HEK293 (cell line): ENCODE data around the gene FAM221A.
A peak's percentile ranks its signal among the peaks of the same experiment; 100 is the strongest.
"Not testable (repeated sequence)": the region's sequence is repeated elsewhere in the genome, so short reads cannot be mapped to it uniquely, and the experiment has no call there.

Source experiments
- CTCF ChIA-PET: fragments of 350-600 bp; formaldehyde crosslinking; extraction: SDS; loops from one replicate; lab custom pipeline; 2021; ENCODE audit warnings: antibody characterized with exemption; lab: Yijun Ruan, JAX
- POLR2A ChIA-PET: fragments of 300-600 bp; formaldehyde crosslinking; extraction: SDS; loops from one replicate; lab custom pipeline; 2020; ENCODE audit warnings: antibody characterized with exemption, inconsistent platforms; lab: Yijun Ruan, JAX
- H3K27ac ChIP-seq: fragments of 200-500 bp; sonication (Bioruptor generic); 2 replicates; pipeline ENCODE4 v1.5.1; 2014; ENCODE audit warnings: low read depth, low read length, control low read depth, inconsistent platforms; ENCODE audit errors: extremely low read depth
- H3K36me3 ChIP-seq, 2 experiments: fragments of 200-500 bp in 1 of 2; sonication (Bioruptor generic) in 1 of 2; 1 replicate in 1 of 2; 2 replicates in 1 of 2; pipeline ENCODE4 v1.5.1; 2014 to 2017; ENCODE audit warnings: inconsistent platforms in 2 of 2, low read length in 2 of 2; ENCODE audit not compliant: control insufficient read depth in 2 of 2, insufficient read depth in 1 of 2
- H3K4me1 ChIP-seq: fragments of 200-500 bp; sonication (Bioruptor generic); 2 replicates; pipeline ENCODE4 v1.5.1; 2014; ENCODE audit warnings: mild to moderate bottlenecking, low read length, inconsistent platforms; ENCODE audit not compliant: control insufficient read depth, insufficient read depth
- H3K4me3 ChIP-seq: 2 replicates; pipeline ENCODE4 v1.5.1; 2011; ENCODE audit warnings: low read depth, mild to moderate bottlenecking, control low read depth, low read length, moderate library complexity
- H3K9me3 ChIP-seq: fragments of 200-500 bp; sonication (Bioruptor generic); 2 replicates; pipeline ENCODE4 v1.5.1; 2014; ENCODE audit warnings: low read depth, low read length, inconsistent platforms; ENCODE audit not compliant: control insufficient read depth, insufficient read depth
- GLIS2 ChIP-seq: fragments of 450-650 bp; formaldehyde crosslinking; IDR thresholded peaks from 2 replicates; pipeline ENCODE4 v1.5.1; 2016; ENCODE audit warnings: missing biosample characterization, missing genetic modification characterization
- KLF7 ChIP-seq: fragments of 450-650 bp; formaldehyde crosslinking; IDR thresholded peaks from 2 replicates; pipeline ENCODE4 v1.5.1; 2016; ENCODE audit warnings: missing biosample characterization, missing genetic modification characterization, borderline replicate concordance
- PRDM10 ChIP-seq: fragments of 450-650 bp; formaldehyde crosslinking; IDR thresholded peaks from 2 replicates; pipeline ENCODE4 v1.5.1; 2016; ENCODE audit warnings: missing biosample characterization, missing genetic modification characterization
- SP2 ChIP-seq: fragments of 450-650 bp; formaldehyde crosslinking; IDR thresholded peaks from 2 replicates; pipeline ENCODE4 v1.5.1; 2016; ENCODE audit warnings: missing biosample characterization, missing genetic modification characterization
- SP7 ChIP-seq: fragments of 450-650 bp; formaldehyde crosslinking; IDR thresholded peaks from 2 replicates; pipeline ENCODE4 v1.5.1; 2016; ENCODE audit warnings: missing biosample characterization, missing genetic modification characterization
- ZIC2 ChIP-seq: fragments of 450-650 bp; formaldehyde crosslinking; IDR thresholded peaks from 2 replicates; pipeline ENCODE4 v1.5.1; 2016; ENCODE audit warnings: missing biosample characterization, missing genetic modification characterization
- ZNF18 ChIP-seq: fragments of 450-650 bp; formaldehyde crosslinking; IDR thresholded peaks from 2 replicates; pipeline ENCODE4 v1.5.1; 2016; ENCODE audit warnings: missing biosample characterization, missing genetic modification characterization
- ZNF24 ChIP-seq: fragments of 450-650 bp; formaldehyde crosslinking; IDR thresholded peaks from 2 replicates; pipeline ENCODE4 v1.5.1; 2016; ENCODE audit warnings: missing biosample characterization, missing genetic modification characterization
- ZNF335 ChIP-seq: fragments of 450-650 bp; formaldehyde crosslinking; conservative IDR thresholded peaks from 2 replicates; pipeline ENCODE4 v1.5.1; 2016; ENCODE audit warnings: missing biosample characterization, missing genetic modification characterization
- ZNF521 ChIP-seq: fragments of 450-650 bp; formaldehyde crosslinking; IDR thresholded peaks from 2 replicates; pipeline ENCODE4 v1.5.1; 2017; ENCODE audit warnings: missing biosample characterization, mild to moderate bottlenecking, missing genetic modification characterization
- ZNF600 ChIP-seq: fragments of 450-650 bp; formaldehyde crosslinking; IDR thresholded peaks from 2 replicates; pipeline ENCODE4 v1.5.1; 2016; ENCODE audit warnings: missing biosample characterization, missing genetic modification characterization
- ZNF610 ChIP-seq: fragments of 450-650 bp; formaldehyde crosslinking; IDR thresholded peaks from 2 replicates; pipeline ENCODE4 v1.5.1; 2016; ENCODE audit warnings: missing biosample characterization, missing genetic modification characterization, borderline replicate concordance
- ZNF623 ChIP-seq: fragments of 450-650 bp; formaldehyde crosslinking; IDR thresholded peaks from 2 replicates; pipeline ENCODE4 v1.5.1; 2016; ENCODE audit warnings: missing biosample characterization, missing genetic modification characterization
- ZNF639 ChIP-seq: fragments of 450-650 bp; formaldehyde crosslinking; IDR thresholded peaks from 2 replicates; pipeline ENCODE4 v1.5.1; 2016; ENCODE audit warnings: missing biosample characterization, missing genetic modification characterization
- ZNF660 ChIP-seq: fragments of 450-650 bp; IDR thresholded peaks from 2 replicates; pipeline ENCODE4 v1.5.1; 2018; ENCODE audit warnings: missing biosample characterization, mild to moderate bottlenecking, missing genetic modification characterization
- ZXDB ChIP-seq: fragments of 450-650 bp; formaldehyde crosslinking; IDR thresholded peaks from 2 replicates; pipeline ENCODE4 v1.5.1; 2016; ENCODE audit warnings: missing biosample characterization, missing genetic modification characterization

Gene FAM221A

GRCh38 chr7:23680414-23681405 lies 711 bp downstream of the FAM221A start (continued):
- TF ChIP-seq ZIC2 (tag by site-specific recombination), result peak; percentile 92
- peak; percentile 9; the same call in 1 of the 2 replicates for TF ChIP-seq ZNF18
- 0 out of 2 replicates have a peak, but pooled peaks have one; percentile 44 for TF ChIP-seq ZNF24 (tag by site-specific recombination)
- TF ChIP-seq SP2 (tag by site-specific recombination), result peak; percentile 50
- peak; percentile 46; the same call in 1 of the 2 replicates for TF ChIP-seq ZNF660 (tag by site-specific recombination)
- no peak for TF ChIP-seq ZNF623 (tag by site-specific recombination)
- 0 out of 2 replicates have a peak, but pooled peaks have one; percentile 34 for TF ChIP-seq ZNF610 (tag by site-specific recombination)
- 0 out of 2 replicates have a peak, but pooled peaks have one; percentile 27 for TF ChIP-seq KLF7
- 0 out of 2 replicates have a peak, but pooled peaks have one; percentile 28 for TF ChIP-seq ZXDB (tag by site-specific recombination)
- TF ChIP-seq ZNF600 (tag by site-specific recombination), result 0 out of 2 replicates have a peak, but pooled peaks have one; percentile 13
- TF ChIP-seq SP7 (tag by site-specific recombination), result peak; percentile 51; the same call in 1 of the 2 replicates
- no peak for TF ChIP-seq ZNF639 (tag by site-specific recombination)
- TF ChIP-seq GLIS2 (tag by site-specific recombination), result peak; percentile 70
- TF ChIP-seq ZNF521 (tag by site-specific recombination), result no peak
- TF ChIP-seq PRDM10 (tag by site-specific recombination), result peak; percentile 69
- TF ChIP-seq ZNF335, result peak; percentile 65

GRCh38 chr7:23684041-23684440 lies 4.0 kb downstream of the FAM221A start:
- POLR2A ChIA-PET, H3K9me3 ChIP-seq, H3K27ac ChIP-seq, H3K4me3 ChIP-seq, H3K4me1 ChIP-seq: not testable (repeated sequence)
- H3K36me3 ChIP-seq, result peaks cover 16 to 30% of the 10 kb centered on the region in 2 experiments
- CTCF ChIA-PET, result interaction anchor here (0.9 to 5.7 kb wide), 5 partner anchors 10 to 53 kb away, joined by 3 to 39 read pairs (median 4); no protein-coding TSS in a partner anchor
